GM10266 (cell line): ENCODE measurements around the gene SAT2.
"Not testable (repeated sequence)": the region's sequence is repeated elsewhere in the genome, so short reads cannot be mapped to it uniquely, and the experiment has no call there.

Experiments
- DNase-seq: peaks from one replicate; pipeline ENCODE4 v3.0.0; 2012; ENCODE audit errors: extremely low spot score
- CTCF ChIP-seq: IDR thresholded peaks from 2 replicates; pipeline ENCODE4 v1.5.1; 2012; ENCODE audit warnings: mild to moderate bottlenecking, low read depth; ENCODE audit not compliant: control insufficient read depth, insufficient read depth; ENCODE audit errors: missing control alignments

Gene SAT2

DNA sequence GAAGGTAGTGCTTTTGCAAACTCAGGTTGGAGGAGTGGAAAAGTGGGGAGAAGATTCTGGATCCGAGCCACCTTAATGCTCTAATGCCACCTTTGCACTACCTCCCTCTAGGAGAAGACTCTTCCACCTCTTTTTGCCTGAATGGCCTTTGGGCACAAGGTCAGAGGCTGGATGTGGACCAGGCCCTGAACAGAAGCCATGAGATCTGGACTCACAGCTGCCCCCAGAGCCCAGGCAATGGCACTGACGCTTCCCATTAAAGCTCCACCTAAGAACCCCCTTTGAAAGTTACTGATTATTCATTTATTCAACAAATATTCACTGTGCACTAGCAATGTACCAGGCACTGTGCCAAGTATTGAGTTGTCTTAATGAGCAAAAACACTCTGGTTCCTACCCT, 5.5 kb upstream of the SAT2 start:
- TF ChIP-seq CTCF: no peak
- no peak for DNase-seq

GRCh38 chr17:7632492-7632894, 4.9 kb upstream of the SAT2 start:
- DNase-seq: peak; percentile 75
- peak; percentile 67 for TF ChIP-seq CTCF

DNA sequence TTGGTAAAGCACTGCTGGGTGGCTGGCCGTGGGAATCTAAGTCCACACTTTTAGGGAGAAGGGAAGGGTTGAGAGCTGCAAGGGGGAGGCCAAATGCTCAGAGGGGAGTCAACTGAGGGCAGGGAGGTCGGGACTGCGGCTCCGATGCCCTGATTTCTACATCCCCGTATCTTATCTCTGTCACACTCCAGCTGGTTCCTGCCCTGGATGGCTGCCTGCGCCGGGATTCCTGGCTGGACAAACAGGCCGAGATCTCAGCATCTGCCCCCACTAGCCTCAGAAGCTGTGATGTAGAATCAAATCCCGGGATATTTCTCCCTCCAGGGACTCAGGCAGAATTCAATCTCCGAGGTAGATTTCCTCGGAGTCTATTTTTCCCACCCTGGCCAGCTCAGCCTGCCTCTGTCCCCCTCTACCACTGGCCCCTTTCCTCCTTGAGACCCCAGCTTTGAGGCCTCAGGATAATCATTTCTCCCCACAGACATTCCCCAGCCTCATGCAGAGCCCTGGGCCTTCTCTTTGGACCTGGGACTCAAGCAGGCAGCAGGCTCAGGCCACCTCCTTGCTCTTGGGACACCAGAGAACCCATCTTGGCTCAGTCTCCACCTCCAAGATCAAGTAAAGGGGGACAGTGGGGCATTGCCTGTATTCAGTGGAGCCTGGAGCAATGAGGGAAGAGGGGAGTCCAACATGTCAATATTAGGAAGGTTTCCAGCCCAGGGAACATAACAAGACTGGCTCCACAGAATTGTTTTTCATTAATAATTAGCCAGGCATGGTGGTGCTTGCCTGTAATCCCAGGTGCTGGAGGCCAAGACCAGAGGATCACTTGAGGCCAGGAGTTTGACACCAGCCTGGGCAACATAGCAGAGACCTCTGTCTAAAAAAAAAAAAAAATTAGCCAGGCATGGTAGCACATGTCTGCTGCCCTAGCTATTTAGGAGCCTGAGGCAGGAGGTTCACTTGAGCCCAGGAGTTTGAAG, 4.1 kb upstream of the SAT2 start:
- no peak for DNase-seq
- TF ChIP-seq CTCF: no peak

DNA sequence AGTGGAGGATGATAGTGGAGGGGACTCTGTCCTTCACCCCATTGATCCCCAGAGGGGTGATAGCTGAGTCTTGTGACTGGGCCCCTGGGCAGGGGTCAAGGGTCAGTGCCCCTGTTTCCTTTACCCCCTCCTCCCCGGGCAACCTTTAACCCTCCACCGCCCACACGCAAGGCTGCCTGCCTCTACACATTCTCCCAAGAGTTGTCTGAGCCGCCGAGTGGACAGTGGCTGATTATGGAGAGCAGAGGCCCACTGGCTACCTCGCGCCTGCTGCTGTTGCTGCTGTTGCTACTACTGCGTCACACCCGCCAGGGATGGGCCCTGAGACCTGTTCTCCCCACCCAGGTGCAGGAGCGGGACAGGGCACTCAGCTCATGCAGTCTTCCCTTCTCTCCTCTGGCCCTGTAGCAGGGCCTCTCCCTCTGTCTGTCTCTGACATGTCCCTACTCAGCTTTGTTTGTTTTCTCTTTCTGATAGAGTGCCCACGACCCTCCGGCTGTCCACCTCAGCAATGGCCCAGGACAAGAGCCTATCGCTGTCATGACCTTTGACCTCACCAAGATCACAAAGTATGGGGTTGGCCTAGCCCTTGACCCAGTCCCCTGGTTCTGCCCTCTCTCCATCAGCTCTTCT, 2.4 kb upstream of the SAT2 start, which contains the start of gene SHBG:
SHBG (plus strand) TSS at position 197 of the 633 bp plus-strand sequence; CDS start at position 235, 38 bp downstream.
- no peak for DNase-seq

DNA sequence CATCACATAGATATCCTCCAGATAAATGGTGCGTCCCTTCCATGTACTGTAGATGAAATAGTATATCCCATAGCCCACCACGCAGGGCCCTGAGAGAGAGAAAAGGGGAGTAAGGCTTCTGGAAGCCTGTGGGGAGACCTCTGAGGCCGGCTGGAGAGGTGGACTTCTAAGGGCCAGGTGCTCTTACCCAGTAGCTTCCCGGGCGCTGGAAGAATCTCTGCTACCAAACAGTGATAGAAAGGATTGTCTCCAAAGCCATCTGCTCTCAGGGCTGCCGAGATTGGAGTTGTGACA, 718 bp downstream of the SAT2 start:
- DNase-seq: no peak
- no peak for TF ChIP-seq CTCF

More for the DNA sequence above, 2.4 kb upstream of the SAT2 start, which contains the start of gene SHBG:
- TF ChIP-seq CTCF: no peak

GRCh38 chr17:7626307-7626706, 1.3 kb downstream of the SAT2 start:
- DNase-seq: no peak
- TF ChIP-seq CTCF: no peak

- DNase-seq: not testable (repeated sequence)
Measured at GRCh38 chr17:7625749-7626148, 1.9 kb downstream of the SAT2 start.
